Measurements from ENCODE around the gene RHOU.

RHOU gene

DNA sequence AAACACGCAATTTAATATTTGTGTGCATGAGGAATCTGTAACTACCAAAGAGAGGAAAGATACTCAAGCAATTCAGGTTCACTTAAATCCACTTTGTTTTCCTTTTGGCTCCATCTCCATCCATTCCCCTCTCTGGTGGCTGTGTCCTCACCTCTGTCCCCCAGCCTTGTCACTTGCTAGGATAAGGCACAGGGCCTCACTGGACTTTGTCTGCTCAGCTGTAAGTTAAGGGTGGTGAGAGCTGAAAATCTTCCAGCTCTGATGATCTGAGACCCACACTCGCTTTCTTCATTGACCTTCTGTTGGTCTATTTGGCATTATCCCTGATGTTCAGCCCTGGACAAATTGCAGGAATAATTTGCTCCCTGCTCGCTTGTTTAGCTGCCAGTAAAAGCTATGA is 56.5 kb downstream of the RHOU start:
- no peak for DNase-seq

DNA sequence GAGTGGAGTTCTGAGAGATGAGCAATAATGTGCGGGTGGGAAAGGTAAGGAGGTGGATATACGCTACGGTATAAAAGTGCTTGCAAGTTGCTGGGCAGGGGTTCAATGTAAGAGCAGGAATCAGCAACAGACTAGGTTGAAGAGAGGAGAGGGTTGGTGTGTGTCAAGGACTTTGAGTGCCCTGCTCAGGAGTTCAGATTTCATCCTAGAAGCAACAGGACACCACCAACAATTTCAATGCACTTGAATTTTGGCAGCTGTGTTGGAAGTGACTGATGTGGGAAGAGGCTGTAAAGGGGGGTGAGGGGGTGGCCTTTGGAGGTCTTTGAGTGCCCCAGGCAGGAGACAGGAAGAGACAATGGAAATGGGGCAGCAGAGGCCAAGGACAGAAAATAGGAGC is 57.3 kb downstream of the RHOU start:
- DNase-seq, result no peak

DNA sequence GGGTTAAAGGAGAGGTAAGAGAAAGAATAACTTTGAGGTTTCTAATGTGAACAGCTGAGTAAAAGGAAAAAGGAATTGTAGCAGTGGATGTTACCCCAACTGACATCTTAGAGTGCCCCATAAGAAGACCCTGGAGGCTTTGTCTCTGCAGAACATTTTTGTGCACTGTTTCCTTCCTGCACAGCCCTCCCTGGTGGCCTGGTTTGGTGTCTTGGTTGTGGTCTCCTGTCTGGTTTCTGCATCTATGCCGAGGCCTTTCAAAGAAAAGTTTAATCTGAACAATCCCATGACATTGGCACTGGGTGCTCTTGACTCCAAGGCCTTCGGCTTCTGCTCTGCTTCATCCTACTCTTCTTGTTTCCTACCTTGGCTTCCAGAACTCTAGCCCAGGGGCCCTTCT is 57.8 kb downstream of the RHOU start:
- DNase-seq, result no peak

DNA sequence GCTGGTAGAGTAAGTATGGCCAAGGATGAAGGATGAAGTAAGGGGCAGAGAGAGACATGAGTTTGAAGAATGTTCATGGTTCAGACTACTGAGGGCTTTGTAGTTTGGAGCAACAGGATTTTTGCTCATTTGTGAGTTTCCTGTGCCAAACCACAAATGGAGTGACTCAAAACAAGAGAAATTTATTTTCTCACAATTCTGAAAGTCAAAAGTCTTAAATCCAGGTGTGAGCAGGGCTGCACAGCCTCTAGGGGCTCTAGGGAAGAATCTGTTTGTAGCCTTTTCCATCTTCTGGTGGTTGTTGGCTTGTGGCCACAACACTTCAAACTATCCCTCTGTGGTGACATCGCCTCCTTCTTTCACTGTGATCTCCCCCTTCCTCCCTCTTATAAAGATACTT is 58.9 kb downstream of the RHOU start:
- no peak for DNase-seq

DNA sequence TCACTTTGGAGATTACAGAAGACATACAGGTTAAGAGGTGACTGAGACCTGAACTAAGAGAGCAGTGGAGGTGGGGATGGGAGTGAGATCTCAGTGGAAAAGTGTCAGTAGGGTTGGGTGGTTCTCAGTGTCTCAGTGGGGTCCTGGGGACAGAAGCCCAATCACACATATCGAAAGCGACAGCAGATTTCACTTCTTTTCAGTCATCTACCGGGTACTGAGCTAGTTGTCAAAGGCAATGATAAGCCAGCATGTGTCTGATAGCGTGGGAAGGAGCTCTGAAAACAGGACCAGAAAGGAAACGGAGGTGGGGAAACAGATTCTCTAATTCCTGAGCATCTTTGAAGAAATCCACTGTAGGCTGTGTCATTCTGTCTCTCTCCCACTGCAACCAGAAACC is 59.5 kb downstream of the RHOU start:
- no peak for DNase-seq

DNA sequence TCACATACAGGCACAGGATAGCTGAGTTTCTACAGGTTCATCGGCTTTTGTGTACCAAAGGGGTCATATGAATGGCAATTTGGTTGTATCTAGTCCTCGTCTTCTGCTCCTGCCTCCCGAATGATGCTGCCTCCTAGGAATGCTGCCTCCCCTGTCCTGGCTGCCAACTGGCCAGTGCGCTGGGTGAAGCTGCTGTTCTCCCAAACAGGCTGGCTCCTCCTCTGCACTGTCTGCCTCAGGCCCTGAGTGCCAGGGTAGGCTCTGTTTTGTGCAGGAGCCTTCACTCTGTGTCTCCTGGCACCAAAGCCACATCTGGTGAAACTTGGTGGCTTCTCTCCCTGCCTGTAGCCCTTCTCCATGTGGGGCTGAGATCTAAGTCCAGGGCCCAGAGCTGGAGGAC is 60.3 kb downstream of the RHOU start:
- DNase-seq, result no peak
